HG02678 (cell line): Measurements from ENCODE around the gene EDC4.
"Not testable (repeated sequence)": the region's sequence is repeated elsewhere in the genome, so short reads cannot be mapped to it uniquely, and the experiment has no call there.

Experiments used
- ATAC-seq: cut with Tn5 transposase; IDR thresholded peaks from one replicate; pipeline ENCODE4 v1.9.1; 2021; ENCODE audit warnings: mild to moderate bottlenecking, moderate library complexity; ENCODE audit not compliant: unreplicated experiment

EDC4 gene

DNA sequence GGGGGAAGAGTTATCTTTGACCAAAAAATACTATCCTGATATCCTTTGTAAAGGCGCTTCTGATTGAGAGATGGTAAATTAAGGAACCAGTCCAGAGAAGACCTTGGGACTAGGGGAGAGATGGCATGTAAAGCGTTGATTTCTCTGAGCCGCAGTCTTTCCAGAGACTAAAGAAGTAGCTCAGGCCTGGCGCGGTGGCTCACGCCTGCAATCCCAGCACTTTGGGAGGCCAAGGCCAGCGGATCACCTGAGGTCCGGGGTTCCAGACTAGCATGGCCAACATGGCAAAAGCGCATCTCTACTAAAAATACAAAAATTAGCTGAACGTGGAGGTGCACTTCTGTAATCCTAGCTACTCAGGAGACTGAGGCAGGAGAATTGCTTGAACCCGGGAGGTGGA lies 24.7 kb upstream of the EDC4 start:
- no peak for ATAC-seq

DNA sequence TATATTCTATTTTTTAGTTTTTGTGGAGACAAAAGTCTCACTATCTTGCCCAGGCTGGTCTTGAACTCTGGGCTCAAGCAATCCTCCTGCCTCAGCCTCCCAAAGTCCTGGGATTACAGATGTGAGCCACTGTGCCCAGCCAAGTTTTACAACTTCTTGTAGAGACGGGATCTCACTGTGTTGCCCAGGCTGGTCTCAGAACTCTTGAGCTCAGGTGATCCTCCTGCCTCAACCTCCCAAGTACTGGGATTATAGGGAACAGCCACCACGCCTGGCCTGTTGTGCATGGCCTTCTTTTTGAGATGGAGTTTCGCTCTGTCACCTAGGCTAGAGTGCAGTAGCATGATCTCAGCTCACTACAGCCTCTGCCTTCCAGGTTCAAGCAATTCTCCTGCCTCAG lies 19.2 kb upstream of the EDC4 start:
- no peak for ATAC-seq

DNA sequence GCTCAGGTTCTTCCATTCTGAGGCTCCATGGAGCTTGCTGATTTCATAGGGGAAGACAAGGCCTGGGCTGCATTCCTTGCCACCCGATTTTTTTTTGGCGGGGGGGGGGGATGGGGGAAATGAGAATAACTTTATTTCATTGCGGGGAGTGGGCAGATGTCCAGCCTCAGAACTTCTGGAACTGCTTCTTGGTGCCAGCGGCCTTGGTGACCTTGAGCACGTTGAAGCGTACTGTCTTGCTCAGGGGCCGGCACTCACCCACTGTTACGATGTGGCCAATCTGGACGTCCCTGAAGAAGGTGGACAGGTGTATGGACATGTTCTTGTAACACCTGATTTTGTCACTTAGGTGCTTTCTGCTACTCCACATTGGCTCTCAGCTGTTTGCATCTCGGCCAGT lies 17.1 kb upstream of the EDC4 start:
- ATAC-seq: no peak

DNA sequence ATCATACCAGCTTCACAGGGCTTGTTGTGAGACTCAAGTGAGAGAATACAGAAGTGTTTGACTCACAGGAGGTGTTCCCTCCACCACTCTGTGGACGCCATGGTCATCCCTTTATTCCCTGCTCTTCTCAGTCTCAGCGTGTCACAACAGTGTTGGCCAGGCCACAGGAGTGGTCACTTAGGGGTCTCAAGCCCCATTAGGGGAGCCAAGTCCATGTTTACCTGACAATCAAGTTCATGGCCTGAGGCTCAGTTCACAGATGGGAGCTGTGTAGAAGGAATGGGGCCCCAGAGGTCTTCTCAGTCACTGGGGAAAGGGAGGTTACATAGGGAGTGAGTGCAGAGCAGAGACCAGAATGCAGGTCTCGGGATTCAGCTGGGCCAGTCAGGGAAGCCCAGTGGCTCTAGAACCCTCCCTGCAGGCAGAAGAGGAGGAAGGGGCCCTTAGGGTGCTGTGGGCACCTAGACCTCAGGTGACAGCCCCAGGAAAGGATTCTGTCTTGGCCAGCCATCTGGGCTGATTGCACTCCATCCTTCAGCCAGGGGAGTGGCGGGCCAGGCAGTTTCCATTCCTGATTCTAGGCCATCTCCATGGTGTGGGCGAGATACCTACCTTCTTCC lies 15.8 kb upstream of the EDC4 start:
- ATAC-seq: no peak

DNA sequence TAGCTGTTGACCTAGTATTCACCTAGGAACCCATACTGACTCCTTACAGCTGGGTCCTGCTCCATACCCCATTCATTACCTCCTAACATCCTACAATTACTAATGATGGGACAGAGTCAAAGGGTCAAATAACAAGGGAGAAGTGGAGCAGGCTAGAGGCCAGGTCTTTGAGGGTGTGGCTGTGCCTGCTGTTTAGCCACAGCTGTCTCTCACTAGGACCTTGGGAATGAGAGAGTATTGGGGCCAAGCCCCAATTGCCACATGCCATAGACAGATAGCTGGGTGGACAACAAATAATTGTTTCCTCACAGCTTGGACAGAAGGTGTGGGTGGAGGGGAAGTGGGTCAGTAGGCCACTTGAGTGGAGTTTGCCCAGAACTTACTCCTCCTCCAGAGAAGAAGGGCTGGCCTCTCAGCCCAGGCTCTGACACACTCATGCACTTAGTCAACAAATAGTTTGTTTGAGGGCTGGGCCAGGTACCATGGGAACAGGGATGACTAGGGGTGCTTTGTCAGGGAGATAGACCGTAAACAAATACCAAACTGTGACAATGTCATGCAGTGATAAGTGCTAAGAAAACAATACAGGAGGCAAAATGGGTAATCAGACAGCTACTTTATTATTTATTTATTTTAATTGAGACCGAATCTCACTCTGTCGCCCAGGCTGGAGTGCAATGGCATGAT lies 15.2 kb upstream of the EDC4 start:
- no peak for ATAC-seq

DNA sequence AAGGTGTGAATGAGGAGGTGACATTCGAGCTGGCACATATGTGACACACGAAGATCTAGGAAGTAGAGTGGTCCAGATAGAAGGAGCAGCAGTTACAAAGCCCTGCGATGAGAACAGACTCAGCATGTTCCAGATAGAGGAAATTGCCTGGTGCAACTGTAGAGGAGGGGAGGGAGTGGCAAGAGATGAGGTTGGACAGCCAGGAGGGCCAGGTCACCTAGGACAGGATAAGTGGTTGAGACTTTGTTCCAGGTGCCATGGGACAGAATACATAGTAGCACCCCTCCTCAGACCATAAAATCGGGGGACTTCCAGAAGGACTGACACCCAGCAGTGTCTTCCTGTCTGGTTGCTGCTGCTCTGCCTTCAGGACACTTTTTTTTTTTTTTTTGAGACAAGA lies 14.4 kb upstream of the EDC4 start:
- no peak for ATAC-seq

DNA sequence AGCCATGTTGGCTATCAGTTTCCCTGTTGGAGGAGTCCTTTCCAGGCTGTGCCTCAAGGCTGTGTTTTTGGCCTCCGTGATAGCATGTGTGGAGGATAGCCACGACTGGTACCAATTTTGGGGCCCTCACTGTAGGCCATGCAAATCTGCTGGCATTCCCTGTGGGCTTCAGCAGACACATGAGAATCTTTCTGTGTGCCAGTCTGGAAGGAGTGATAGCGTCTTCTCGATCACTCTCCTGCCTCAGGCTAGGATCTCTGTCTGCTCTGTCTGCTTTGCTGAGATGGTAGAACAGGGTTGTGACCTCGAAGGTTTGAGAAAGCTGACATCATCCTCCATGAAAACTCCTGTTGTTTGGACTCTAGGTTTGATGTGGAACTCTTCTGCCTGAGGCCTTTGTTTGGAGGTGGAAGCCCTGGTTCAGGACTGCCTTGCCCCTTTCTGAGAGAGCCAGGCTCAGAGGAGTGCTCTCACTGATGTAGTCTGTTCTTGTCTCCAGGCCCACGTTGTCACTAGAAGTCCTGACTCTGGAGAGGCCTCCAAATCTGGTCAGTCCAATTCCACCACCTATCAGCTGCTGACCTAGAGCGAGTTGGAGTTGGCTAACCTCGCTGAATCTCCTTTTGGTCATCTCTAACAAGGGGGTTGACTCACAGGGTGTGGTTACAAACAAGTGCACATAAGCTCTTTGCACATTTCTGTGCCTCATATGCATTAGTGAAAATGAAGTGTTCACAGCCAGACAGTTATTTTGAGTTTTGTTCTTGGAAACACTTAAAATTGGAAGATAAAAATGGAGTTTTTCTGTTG lies 12.1 kb upstream of the EDC4 start:
- no peak for ATAC-seq

DNA sequence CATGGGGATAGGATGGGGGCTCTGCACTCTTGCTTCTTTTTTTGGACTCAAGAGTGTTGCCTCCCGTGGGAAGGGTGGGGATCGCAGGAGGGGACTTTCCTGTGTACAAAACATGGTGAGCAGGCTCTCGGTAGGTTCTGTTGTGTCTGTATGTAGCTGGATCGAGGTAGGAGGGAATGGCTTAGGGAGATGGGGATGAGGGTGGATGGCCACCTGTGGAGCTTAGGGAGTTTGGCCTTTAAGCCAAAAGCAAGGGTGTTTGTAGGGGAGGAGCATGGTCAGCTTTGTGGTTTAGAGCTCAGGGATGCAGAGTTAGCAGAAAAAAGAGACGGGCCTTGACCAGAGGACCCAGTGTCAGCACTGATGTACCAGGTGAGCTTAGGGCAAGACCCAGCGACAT lies 11.0 kb upstream of the EDC4 start:
- ATAC-seq: no peak

DNA sequence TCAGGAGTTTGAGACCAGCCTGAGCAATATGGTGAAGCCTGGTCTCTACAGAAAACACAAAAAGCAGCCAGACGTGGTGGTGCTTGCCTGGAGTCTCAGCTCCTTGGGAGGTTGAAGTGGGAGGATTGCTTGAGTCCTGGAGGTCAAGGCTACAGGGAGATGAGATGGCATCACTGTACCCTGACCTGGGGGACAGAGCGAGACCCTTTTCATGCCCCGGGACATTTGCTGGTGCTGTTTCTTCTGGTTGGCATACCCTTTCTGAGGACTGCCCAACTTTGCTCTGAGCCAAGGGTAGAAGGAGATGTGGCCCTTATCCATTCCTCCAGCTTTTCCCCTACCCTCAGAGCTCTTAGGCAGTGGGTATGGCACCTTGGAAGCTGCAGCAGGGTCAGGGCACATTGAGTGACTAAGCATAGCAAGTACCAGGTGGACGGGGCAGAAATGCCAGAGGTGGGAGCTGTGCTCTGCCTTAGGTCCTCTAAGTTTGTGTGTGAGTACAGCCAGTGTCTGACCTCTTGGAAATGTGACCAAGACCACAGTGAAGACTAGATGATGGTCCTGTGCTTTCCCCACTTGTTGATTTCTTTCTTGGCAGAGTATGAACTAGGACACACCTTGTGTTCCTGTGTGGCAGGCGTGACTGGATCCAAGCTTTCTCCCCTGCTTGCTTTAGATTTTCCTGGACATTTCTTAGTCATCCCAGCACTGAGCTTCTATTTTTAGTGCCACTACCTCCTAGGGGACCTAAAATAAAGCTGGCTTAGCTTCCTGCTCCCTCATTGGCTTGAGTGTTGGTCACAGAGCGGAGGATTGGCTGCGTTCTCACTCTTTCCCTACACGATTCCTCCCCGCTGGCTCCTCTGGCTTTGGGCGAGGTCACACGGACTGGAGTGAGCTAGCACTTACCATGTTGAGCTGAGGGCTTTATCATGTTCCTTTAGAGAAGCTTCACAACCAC lies 9.9 kb upstream of the EDC4 start:
- ATAC-seq: no peak

DNA sequence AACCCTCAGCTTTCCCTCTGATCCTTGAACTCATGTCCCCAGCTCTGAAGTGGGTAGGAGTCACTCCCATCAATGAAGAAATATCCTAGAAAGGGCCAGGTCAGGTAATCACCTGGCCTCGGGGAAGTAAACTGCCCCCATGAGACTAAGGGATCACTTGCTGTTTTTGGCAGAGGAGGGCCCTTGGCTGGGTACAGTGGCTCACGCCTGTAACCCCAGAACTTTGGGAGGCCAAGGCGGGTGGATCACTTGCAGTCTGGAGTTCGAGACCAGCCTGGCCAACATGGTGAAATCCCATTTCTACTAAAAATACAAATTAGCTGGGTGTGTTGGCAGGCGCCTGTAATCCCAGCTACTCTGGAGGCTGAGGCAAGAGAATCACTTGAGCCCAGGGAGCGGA lies 8.8 kb upstream of the EDC4 start:
- not testable (repeated sequence) for ATAC-seq

DNA sequence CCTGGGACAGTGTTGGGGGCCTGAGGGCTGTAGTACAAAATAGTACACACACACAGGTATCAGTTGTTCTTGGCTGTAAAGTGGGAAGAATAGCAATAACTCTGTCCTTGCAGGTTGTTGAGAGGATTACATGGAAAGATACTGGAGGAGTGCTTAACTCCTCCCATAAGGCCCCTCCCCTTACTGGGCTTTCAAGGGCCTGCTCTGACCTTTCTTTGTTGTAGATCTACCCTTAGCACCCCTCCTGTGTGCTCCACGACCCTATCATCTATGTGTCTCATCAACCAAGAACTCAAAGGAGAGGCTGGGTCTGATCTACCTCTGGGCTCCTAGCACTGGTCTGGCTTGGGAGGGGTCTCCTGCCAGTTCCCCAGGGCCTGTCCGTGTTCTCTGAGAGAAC lies 8.3 kb upstream of the EDC4 start:
- ATAC-seq: no peak

DNA sequence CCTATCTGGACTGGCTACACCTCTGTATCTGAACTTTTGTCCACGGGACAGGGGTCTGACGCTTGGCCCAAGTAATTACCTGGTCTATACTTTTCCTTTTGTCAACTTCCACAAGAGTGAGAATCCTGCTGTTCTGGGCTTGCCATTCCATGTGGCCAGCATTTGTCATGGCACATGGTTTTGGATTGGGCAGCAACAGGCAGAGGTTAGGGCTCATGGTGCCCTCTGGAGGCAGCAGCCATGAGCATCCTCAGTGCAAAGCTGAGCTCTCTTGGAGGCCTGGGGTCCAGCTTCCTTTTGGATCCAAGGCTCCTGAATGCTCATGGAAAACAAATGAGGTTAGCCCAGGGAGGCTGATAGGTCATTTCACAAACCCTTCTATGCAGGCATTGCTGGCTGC lies 7.5 kb upstream of the EDC4 start:
- ATAC-seq: no peak

DNA sequence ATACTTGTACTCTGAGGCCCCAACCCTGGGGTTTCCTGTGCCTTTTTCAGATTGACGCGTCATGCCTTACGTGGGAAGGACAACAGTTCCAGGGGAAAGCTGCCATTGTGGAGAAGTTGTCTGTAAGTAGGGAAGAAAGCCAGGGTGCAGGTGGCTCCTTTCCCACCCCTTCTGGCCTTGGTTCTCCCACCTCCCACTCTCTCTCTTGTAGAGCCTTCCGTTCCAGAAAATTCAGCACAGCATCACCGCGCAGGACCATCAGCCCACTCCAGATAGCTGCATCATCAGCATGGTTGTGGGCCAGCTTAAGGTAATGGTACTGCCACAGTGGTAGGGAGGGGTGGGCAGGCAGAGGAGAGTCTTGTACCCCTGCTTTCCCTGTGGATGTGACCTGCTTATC lies 4.6 kb upstream of the EDC4 start:
- no peak for ATAC-seq

DNA sequence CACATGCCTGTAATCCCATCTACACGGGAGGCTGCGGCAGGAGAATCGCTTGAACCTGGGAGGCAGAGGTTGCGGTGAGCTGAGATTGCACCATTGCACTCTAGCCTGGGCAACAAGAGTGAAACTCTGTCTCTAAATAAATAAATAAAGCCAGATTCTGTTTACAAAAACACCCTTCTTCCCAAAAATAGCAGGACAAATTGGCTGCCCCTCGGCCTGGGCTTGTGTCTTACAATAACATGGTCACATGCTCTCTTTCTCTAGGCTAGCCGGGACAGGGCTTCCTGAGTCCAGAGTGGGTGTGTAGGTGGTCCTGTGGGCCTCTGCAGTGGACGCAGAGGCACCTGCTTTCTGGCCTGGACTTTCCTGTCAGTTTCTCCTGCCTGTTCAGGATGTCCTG lies 3.2 kb upstream of the EDC4 start:
- no peak for ATAC-seq

DNA sequence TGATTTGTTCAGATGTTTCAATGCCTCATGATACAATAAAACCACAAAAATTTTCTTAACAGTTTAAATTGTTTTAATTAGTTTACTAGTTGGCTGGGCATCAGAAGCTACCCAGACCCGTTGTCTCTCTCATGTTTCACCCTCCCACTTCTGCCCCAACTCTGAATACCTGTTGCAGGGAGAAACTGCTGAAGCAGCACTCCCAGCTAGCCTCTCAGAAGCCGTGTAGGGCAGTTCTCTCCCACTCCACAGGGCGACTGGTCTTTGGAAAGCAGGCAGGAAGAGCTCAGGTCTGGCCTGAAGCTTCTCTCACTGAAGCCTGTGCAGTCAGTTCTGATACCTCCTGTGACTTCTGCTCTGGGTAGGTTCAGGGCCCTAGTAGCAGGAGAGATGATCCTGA lies 1.6 kb upstream of the EDC4 start:
- ATAC-seq: no peak

DNA sequence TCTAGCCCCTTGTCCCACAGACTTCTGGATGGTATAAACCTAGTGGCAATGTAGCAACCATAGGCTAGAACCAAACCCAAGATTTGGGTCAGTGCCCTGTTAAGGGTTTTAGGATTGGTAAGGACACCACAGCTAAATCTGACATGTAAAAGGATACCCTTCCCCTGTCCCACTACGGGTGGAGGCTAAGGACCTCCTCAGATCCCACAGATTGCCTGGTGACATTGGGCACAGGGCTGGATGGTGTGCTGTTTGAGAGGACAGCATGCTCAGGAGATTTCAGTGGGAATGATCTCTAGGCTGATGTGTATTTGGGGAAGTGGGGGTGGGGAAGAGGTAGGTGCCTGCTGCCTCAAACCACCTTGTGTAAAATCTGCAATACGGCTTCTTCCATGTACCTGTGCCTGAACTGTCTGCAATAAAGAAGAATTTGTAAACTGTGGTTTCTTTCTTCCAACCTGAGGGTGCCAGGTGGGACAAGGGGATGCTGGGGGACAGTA lies 671 bp upstream of the EDC4 start:
- ATAC-seq: no peak

DNA sequence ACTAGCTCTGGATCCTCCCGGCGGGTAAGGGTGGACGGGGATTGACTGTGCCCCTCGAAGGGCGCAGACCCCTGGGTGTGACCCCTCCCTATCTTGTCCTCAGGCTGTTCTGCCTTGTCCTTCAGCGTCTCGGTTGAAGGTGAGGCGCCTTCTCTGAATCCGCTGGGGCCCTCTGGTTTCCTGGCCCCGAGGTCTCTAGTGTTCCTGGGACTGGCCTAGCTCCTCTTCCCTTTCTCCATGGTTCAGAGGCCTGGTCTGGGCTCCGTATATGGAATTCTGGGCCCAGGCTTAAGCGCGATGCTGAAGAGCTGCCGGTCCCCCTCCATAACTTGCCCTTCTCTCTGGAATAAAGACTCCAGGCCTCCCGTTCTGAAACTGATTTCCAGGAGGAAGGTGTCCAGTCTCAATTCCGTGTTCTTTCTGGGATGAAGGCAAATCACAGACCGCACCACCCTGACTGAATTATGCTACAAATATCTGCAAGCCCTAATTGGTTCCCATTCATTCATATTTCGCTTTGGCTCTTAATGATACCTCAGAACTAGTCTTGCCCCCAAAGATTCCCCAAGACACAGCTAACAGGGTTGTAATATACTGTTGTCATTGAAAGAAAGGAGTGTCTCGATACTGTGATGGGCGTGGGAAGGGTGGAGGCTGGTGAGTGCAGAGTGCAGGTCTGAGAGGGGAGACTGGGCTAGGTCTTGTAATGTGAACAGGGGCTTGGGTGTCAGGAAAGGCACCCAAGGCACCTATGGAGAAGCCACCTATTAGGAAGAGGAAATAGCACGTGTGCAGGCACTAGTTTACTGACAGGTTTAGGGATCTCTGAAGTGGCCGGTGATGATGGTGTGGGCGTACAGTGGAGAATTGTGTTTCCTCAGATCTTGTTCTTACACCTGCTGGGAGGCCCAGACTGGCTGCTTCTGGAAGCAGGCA lies 851 bp downstream of the EDC4 start:
- ATAC-seq: no peak

DNA sequence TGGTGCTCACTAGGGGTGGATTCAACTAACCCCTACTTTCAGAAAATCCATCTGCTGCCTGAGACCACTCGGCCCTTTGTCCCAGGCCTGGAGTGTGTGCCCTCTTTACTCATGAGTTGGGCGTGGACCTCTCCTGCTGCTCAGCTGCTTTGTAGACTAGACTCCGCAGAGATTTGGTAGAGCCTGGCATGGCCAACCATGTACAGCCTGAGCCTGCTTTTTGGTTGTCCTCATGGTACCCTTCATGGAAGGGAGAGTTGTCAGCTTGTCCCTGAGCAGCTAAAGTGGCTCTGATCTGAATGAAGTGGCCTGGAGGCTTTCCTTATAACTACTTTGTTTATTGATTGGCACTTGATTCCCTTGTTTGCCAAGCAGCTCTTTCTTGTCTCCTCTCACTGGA lies 1.5 kb downstream of the EDC4 start:
- ATAC-seq: no peak

DNA sequence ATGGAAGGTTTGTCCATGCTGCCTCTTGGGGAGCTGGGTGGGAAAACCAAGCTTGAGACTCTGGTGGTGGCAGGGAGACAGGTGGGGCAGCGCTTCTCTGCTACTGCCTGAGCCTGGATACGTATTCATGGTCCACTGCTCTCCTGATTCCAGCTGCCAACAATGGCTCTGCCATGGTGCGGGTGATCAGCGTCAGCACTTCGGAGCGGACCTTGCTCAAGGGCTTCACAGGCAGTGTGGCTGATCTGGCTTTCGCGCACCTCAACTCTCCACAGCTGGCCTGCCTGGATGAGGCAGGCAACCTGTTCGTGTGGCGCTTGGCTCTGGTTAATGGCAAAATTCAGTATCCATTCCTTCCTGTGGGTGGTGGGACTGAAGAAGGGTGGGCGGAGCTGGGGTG lies 4.2 kb downstream of the EDC4 start:
- no peak for ATAC-seq

DNA sequence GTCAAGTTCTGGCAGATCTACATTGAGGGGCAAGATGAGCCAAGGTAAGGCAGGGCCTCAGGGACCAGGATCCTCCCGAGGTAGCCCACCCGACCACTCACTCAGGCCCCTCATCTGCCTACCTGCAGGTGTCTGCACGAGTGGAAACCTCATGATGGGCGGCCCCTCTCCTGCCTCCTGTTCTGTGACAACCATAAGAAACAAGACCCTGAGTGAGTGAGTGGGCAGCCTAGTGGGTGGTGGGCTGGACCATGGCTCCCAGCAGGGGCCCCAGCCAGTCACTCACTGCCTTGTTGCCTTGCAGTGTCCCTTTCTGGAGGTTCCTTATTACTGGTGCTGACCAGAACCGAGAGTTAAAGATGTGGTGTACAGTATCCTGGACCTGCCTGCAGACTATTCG lies 5.4 kb downstream of the EDC4 start:
- no peak for ATAC-seq
